Amygdala (tissue), 56 donors: Measurements from ENCODE around the gene UBE2R2.

Experiments
- DNase-seq, 56 donors: peaks; one replicate each; lab custom pipeline; 2025; lab: John Stamatoyannopoulos, UW

The UBE2R2 gene

DNA sequence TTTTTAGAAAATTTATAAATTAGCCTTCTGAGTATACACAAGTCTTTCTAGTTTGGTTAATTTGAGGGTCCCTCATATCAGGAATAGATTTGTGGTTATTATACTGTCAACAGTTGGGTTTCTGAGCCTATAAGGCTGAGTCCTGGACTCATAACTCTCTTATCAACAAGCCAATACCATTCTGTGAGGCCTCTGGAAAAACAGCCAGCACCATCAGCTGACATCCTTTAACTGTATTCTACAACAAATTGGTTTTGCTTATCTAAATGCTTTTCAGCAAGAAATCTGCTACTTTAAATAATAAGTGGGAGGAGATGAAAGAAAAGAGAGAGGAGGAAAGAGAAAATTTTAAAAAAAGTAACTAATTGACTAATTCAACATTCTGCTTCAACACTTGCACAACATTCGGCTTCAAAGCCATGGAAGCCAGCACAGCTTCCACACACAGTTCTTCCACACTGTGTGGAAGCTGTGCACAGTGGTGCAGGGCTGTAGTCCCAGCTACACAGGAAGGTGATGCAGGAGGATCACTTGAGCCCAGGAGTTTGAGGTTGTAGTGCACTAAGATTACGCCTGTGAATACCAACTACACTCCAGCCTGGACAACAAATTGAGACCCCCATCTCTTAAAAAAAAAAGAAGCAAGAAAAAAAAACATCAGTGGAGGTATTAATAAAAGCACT, 147.3 kb downstream of the UBE2R2 start:
- peak in 1 of 56 donors; percentile 1 for DNase-seq
